ENCODE data around the gene SNCA.

- TF ChIP-seq POLR2A (IDR thresholded peaks at IDR 0.05; ENCODE audit: low read length) = no peak
- no peak for TF ChIP-seq USF2 (IDR thresholded peaks at IDR 0.05)
- TF ChIP-seq CTCF (IDR thresholded peaks at IDR 0.05) = no peak
- TF ChIP-seq CHD2 (IDR thresholded peaks at IDR 0.05; ENCODE audit: low read length, partially characterized antibody) = no peak
- TF ChIP-seq CEBPB (IDR thresholded peaks at IDR 0.05) = no peak
- no peak for TF ChIP-seq EP300 (IDR thresholded peaks at IDR 0.05)
- no peak for TF ChIP-seq MAZ (IDR thresholded peaks at IDR 0.05; ENCODE audit: borderline replicate concordance, low read depth, low read length)
- TF ChIP-seq TP53 (CRISPR knock-in tag; IDR thresholded peaks at IDR 0.05) = no peak
- no peak for TF ChIP-seq E2F6 (IDR thresholded peaks at IDR 0.05; ENCODE audit: borderline replicate concordance, low read depth)
Measured at GRCh38 chr4:89821612-89822011, 15.3 kb downstream of the SNCA start.
